Kasumi-1 (cell line): ENCODE data around the gene TOX2.

Source experiments
- DNase-seq, 2 experiments: peaks; one replicate each; lab custom pipeline; 2025; lab: John Stamatoyannopoulos, UW

Gene TOX2

DNA sequence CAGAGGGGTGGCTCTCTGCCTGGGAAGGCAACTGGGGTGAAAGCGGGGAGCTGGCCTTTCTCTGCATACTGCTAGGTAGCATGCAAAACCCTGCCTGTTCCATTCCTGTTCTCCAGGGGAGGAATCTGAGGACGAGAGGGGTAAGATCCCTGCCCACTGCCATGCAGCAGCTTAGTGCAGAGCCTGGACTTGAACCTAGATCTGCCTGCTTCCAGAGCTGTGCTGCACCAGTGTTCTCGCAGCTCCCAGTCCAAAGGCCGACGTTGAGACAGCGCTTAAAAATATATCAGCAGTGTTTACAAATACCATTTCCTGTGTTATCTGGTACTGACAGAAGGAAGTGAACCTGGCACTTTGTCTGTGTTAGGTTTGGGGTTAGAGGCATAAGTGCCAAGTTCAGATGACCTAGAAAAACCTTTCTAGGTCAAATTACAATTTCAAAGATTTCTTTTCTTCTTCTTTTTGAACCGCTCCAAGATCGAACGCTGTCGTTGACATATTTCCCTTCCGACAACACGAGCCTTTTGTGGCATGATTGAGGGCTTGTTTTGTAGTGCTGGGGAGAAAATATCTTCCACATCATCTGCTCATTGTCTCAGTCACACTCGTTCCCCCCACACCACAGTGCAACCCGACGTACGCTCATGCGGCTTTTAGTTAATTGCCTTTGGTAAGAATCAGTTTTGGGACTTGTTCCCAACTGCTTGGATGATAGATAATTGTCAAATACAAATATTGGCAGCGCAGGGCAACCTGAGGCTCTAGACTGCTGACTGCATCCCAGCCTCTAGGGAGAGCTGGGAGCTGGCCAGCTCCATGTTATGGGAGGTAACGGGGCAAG lies 44.6 kb downstream of the TOX2 start:
- no peak for DNase-seq

DNA sequence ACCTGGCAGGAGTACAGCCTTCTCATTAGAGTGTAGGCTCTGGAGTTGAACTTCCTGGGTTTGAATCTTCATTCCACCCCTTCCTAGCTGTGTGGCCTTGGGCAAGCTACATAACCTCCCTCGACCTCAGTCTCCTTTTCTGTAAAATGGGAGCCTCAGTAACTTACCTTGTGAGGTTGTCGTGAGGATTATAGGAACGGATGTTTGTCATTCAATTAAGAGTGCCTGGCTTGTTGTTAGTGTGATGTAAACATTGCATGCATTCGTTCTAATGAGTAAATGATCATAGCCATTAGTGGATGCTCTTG lies 45.2 kb downstream of the TOX2 start:
- no peak for DNase-seq

GRCh38 chr20:43960231-43960630 lies 45.6 kb downstream of the TOX2 start:
- DNase-seq = no peak

- no peak for DNase-seq
Observed at GRCh38 chr20:43961116-43961515, 46.5 kb downstream of the TOX2 start.

DNA sequence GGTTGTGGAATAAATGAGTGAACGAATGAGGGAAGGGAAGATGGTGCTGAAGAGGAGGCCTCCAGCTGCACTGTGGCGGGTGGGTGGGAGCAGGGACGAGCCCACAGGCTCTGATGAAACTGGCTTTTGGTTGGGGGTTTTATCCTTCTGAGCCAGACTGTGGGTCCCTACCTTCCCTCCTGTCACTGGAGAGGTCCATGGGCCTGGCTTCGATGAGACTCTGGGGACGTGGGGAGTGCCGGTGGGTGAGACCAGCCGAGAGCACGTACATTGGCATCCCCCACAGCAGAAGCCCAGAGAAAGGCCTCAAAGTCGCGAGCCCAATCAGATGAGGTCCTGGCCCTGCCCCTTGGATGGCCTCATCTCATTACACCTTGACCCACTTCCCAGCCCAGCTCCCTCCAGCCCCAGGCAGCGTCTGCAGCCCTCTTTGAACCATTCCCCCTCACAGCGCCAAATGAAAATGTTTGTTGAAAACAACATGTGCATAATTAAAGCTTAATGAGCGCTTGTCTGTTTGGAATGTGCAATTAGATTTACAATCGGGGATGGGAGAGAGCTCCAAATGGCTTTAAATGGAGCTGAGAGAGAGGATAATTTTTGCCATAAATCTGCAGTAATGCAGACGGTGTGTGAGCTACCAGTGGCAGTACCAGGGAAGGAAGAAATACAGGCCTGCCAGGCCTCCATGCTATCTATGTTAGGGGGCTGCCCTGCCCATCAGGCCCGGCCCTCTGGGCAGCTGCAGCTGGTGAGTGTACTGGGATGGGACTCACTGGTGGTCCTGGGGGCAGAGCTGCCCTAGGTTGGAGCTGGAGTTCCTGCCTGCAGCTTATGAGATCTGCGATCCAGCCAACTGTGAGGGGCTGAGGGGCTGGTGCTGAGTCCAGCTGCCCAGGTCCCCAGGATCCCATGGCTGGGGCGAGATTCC lies 47.2 kb downstream of the TOX2 start:
- DNase-seq = no peak

GRCh38 chr20:43962530-43962929 lies 47.9 kb downstream of the TOX2 start:
- DNase-seq = no peak

GRCh38 chr20:43963233-43963632 lies 48.6 kb downstream of the TOX2 start:
- no peak for DNase-seq

GRCh38 chr20:43963872-43964791 lies 49.5 kb downstream of the TOX2 start:
- peak; percentile 32 to 56 for DNase-seq

- DNase-seq = no peak
Observed at GRCh38 chr20:43968341-43969000, 53.8 kb downstream of the TOX2 start.

DNA sequence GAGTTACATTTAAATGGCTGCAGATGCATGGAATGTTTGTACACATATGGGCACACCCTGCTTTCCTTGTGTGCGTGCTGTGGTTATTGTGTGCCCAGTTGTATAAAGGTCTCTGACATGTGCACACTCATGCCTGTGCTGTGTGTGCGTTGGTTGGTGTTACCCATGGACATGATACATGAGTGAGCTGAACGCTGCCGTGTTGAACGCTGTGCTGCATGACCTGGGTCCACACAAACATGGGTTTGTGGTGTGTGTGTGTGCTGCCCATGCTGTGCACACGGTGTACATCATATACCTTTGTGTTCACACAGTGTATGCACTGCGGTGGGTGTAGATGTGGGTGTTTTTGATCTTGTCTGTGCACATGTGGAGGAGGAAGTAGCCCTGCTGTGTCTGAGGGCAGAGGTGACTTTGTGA lies 54.4 kb downstream of the TOX2 start:
- no peak for DNase-seq

DNA sequence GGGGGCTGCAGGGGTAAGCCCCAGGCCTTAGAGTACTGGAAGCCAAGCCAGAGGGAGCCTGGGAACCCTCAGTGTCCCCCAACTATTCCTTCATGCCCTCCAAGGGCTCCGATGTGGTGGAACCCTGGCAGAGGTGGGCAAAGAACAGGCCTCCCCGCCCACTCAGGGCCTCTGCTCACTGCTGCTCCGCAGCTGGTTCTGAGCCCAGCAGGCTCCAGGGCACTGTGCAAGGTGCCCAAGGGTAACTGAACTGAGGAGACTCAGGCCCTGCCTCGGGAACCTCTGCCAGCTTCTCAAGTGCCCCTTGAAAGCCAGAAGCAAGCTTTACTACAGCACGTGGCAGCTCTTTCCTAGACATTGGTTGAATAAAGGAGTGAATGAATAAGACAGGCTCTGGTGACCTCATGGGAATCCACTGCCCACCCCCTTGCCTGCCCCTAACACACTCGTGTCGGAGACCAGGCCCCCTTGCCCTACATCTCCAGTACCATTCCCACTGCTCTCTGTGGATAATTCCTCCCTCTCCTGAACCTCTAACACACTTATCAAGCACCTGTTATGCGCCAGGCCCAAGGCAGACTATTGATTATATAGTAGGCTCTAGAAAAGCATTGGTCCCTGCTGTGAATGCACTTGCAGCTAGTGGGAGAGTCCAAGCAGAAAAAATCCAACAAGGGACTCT lies 55.0 kb downstream of the TOX2 start:
- no peak for DNase-seq

DNA sequence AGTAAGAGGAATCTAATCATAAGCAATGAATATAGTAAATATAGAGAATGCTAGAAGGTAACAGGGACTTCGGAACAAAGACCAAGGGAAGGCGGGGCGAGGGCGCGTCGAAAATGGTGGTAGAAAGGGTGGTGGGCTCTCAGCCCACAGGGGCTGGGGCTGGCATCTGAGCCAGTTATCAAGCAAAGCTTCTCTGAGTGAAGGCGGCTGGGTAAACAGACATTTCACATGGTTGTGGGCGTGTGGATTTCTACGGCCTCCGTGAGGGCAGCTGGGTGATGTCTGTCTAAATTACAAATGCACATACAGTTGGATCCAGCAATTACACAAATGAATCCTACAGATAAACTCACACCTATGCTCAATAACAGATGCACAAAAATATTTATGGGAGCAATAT lies 56.6 kb downstream of the TOX2 start:
- DNase-seq = no peak

DNA sequence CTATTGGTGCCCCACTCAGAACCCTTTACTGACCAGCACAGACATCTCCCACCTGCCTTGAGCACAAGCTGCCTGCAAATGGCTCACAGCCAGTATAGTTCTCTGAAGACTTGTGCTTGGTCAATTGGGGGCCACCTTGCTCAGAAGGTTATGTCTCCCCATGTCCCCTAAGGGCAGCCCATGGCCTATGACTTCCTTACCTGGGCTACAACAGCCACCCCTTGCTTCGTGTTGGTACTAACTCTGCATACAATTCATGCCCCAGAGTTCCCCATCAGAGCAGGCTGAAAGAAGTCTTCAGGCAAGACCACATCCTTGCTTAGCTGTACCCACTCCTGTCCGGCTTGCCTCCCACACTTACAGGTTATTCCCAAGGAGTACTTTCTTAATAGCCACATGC lies 57.4 kb downstream of the TOX2 start:
- DNase-seq = no peak

DNA sequence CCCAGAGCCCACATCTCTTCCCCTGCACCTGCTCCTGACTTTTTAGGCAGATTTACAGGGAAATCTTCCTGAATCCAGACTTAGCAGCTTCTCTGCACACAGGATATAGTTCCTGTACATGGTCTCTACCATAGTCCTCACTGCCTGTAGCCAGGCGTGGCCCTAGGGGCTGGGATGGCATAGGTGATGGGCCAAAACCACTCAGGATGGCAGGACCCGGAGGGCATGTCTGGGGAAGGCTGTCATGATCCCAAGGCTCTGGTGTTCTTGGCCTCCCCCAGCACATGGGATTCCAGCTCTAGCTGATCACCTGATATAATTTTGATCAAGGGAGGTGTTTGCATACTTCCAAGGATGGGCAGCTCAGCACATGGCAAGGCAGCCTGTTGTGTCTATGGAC lies 58.0 kb downstream of the TOX2 start:
- no peak for DNase-seq

DNA sequence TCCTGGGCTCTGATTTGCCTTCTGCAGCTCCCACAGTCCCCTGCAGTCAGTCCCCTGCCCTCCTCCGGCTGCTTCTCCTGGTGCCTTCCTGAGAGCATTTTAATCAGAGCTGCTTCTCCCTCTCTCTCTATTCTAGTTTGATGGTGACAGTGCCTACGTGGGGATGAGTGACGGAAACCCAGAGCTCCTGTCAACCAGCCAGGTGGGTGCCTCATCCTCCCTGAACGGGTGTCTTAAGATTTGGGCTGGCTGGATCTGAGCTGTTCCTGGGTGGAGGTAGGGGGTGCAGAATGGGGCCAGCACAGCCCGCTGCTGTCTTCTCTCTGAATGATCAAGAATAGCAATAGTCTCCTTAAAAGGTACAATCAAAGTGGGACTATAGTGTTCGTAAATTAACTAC lies 58.6 kb downstream of the TOX2 start:
- DNase-seq = no peak

GRCh38 chr20:43973671-43974450 lies 59.2 kb downstream of the TOX2 start:
- DNase-seq = no peak

DNA sequence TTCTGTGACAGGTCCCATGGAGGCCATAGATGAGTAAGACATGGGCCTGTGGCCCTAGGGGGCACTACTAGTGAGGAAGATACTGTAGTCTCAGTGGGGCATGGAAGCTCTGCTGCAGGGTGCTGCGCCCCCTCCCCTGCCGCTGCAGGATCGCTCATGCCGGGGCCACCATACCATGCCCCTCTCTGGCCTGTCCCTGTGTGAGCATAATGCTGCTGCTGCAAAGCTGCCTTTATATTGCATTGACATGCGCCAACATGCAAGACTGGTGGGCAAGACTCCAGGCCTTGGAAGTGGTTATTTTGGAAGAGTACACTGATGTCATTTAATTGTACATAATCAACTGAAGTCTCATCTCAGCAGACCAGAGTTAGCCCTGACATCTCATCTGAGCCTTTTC lies 60.0 kb downstream of the TOX2 start:
- DNase-seq = no peak

- no peak for DNase-seq
Observed at GRCh38 chr20:43975096-43975768, 60.6 kb downstream of the TOX2 start.

DNA sequence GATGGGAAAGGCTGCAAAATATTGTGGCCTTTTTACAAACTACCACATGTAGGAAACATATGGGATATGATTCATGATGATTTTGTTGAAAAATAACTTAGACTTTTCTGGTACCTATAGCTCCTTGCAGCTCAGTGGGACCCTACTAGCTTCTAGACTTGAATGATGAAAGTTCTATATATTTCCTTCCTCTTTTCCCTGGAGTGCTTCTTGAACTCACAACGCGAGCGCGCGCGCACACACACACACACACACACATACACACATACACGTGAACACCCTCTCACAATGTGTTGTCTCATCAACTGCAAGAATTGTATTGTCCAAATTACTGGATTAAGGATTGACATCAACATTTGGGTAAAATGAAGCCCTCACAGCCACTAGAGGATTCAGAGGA lies 61.9 kb downstream of the TOX2 start:
- DNase-seq = peak; percentile 1 to 12

DNA sequence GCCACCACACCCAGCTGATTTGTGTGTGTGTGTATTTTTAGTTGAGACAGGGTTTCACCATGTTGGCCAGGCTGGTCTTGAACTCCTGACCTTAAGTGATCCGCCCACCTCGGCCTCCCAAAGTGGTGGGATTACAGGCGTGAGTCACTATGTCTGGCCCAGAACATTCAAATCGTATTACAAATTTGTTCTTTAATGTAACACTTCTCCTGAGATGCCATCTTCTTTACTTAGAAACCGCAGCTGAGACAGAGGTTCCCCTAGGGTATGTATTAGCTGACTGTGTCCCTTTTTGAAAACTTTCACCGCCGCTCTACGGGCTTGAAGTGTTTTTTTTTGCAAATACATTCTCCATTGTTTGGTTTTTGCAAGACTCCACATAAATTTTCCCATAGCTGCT lies 62.6 kb downstream of the TOX2 start:
- DNase-seq = no peak
